Neuronal stem cell (in vitro differentiated cells): ENCODE data around the gene HELQ.

Experiments used
- DNase-seq: peaks from one replicate; pipeline ENCODE4 v3.0.0-alpha.2; 2013; ENCODE audit warnings: low spot score
- H2AFZ ChIP-seq: one replicate; pipeline ENCODE4 v1.6.1; 2013; ENCODE audit warnings: mild to moderate bottlenecking, low read length, inconsistent platforms
- H2AK5ac ChIP-seq: 2 replicates; pipeline ENCODE4 v1.6.1; 2013; ENCODE audit warnings: low read depth, mild to moderate bottlenecking, inconsistent platforms, low read length, moderate library complexity, mixed read lengths
- H2BK120ac ChIP-seq: 2 replicates; pipeline ENCODE4 v1.6.1; 2013; ENCODE audit warnings: low read depth, mild to moderate bottlenecking, inconsistent platforms, low read length, moderate library complexity, mixed read lengths
- H2BK12ac ChIP-seq: one replicate; pipeline ENCODE4 v1.6.1; 2013; ENCODE audit warnings: low read length, inconsistent platforms
- H2BK15ac ChIP-seq: 2 replicates; pipeline ENCODE4 v1.6.1; 2013; ENCODE audit warnings: mild to moderate bottlenecking, low read length, inconsistent platforms, mixed read lengths
- H2BK5ac ChIP-seq: one replicate; pipeline ENCODE4 v1.6.1; 2013; ENCODE audit warnings: inconsistent platforms, mild to moderate bottlenecking, low read length, moderate library complexity
- H3K14ac ChIP-seq: one replicate; pipeline ENCODE4 v1.6.1; 2013; ENCODE audit warnings: low read length, inconsistent platforms
- H3K18ac ChIP-seq: 2 replicates; pipeline ENCODE4 v1.6.1; 2013; ENCODE audit warnings: low read length, inconsistent platforms
- H3K23ac ChIP-seq: 2 replicates; pipeline ENCODE4 v1.6.1; 2013; ENCODE audit warnings: low read depth, mild to moderate bottlenecking, mixed read lengths, low read length, inconsistent platforms; ENCODE audit not compliant: poor library complexity
- H3K27ac ChIP-seq: replicated peaks from 3 replicates; pipeline ENCODE4 v1.5.1; 2013; ENCODE audit warnings: low read length, inconsistent platforms
- H3K27me3 ChIP-seq, 3 experiments: 2 replicates each; pipeline ENCODE4 v1.6.1; 2013; ENCODE audit warnings: low read length in 3 of 3, mild to moderate bottlenecking in 2 of 3, inconsistent platforms in 1 of 3, low read depth in 1 of 3, mixed read lengths in 1 of 3, moderate library complexity in 1 of 3; ENCODE audit not compliant: control insufficient read depth in 3 of 3, insufficient read depth in 3 of 3
- H3K36me3 ChIP-seq, 2 donors: replicated peaks in 1 of 2; 2 replicates each; pipeline ENCODE4 v1.6.1; 2013; ENCODE audit warnings: low read length in 2 of 2; ENCODE audit not compliant: control insufficient read depth in 2 of 2, insufficient read depth in 2 of 2
- H3K4ac ChIP-seq: 2 replicates; pipeline ENCODE4 v1.6.1; 2013; ENCODE audit warnings: inconsistent platforms, mild to moderate bottlenecking, low read length, moderate library complexity
- H3K4me1 ChIP-seq, 2 donors: 1 replicate in 1 of 2; 2 replicates in 1 of 2; pipeline ENCODE4 v1.6.1; 2013; ENCODE audit warnings: low read length in 2 of 2, low read depth in 1 of 2; ENCODE audit not compliant: control insufficient read depth in 2 of 2, insufficient read depth in 1 of 2
- H3K4me2 ChIP-seq: one replicate; pipeline ENCODE4 v1.6.1; 2013; ENCODE audit warnings: mild to moderate bottlenecking, low read length, inconsistent platforms; ENCODE audit not compliant: insufficient read depth, poor library complexity, severe bottlenecking
- H3K4me3 ChIP-seq, 2 donors: 2 replicates each; pipeline ENCODE4 v1.5.1; 2013; ENCODE audit warnings: low read length in 2 of 2, mild to moderate bottlenecking in 2 of 2, inconsistent platforms in 1 of 2, moderate library complexity in 1 of 2
- H3K79me1 ChIP-seq: one replicate; pipeline ENCODE4 v1.6.1; 2013; ENCODE audit warnings: low read depth, mild to moderate bottlenecking, inconsistent platforms, low read length, moderate library complexity
- H3K9ac ChIP-seq: one replicate; pipeline ENCODE4 v1.6.1; 2013; ENCODE audit warnings: mild to moderate bottlenecking, low read depth, low read length, inconsistent platforms; ENCODE audit not compliant: poor library complexity
- H3K9me3 ChIP-seq, 2 donors: replicated peaks in 1 of 2; 2 replicates each; pipeline versions ENCODE3 to v1.6.1; 2013; ENCODE audit warnings: low read length in 2 of 2, mild to moderate bottlenecking in 2 of 2, inconsistent platforms in 1 of 2, low read depth in 1 of 2, mixed read lengths in 1 of 2, moderate library complexity in 1 of 2; ENCODE audit not compliant: control insufficient read depth in 2 of 2, insufficient read depth in 1 of 2
- H4K8ac ChIP-seq: one replicate; pipeline ENCODE4 v1.6.1; 2013; ENCODE audit warnings: low read depth, mild to moderate bottlenecking, inconsistent platforms, low read length, moderate library complexity
- H4K91ac ChIP-seq: one replicate; pipeline ENCODE4 v1.6.1; 2013; ENCODE audit warnings: low read length, low read depth, mild to moderate bottlenecking, inconsistent platforms; ENCODE audit not compliant: poor library complexity
- WGBS, 2 donors: extraction: QIAGEN DNeasy Blood & Tissue Kit; methylation state at CpG; one replicate each; pipeline ENCODE4 v1.1.7; 2013; ENCODE audit warnings: missing lambda C conversion rate in 2 of 2, mixed read lengths in 1 of 2; ENCODE audit not compliant: insufficient read length in 2 of 2, insufficient replicate concordance in 1 of 2; ENCODE audit errors: extremely low coverage in 2 of 2; 5-methylcytosine and 5-hydroxymethylcytosine counted together

HELQ gene

DNA sequence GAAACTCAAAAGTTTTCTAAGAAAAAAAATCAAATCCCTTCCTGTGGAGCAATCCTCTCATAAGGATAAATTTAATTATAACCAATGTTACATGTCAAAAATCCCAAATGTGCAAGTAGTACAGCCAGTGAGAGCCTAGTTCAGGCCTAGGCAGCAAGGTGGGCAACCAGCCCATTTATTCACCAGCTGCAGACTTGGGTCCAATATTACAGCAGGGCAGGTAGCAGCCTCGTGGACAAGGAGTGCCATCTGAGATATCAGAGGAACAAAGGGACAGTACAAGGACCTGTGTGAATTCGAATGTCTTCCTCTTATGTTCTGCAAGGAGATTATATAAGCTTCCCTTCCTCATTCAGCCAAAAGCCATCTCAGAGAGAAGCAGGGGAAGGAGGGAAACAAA, 6.6 kb downstream of the HELQ start:
- H2BK12ac ChIP-seq: no peak overlapping the region
- H3K36me3 ChIP-seq: peaks cover 0 to 46% of the 10 kb centered on the region in 2 donors
- DNase-seq: no peak
- H3K4me2 ChIP-seq: no peak overlapping the region
- no peak overlapping the region for H4K8ac ChIP-seq
- no peaks in the 10 kb centered on the region for H3K79me1 ChIP-seq
- H4K91ac ChIP-seq: no peak overlapping the region
- H3K23ac ChIP-seq: no peak overlapping the region
- H3K9me3 ChIP-seq: no peaks in the 10 kb centered on the region
- H3K9ac ChIP-seq: no peak overlapping the region
- no CpG with 5 or more reads among the region's 2 CpGs for WGBS, 2 donors
- no peaks in the 10 kb centered on the region for H3K27me3 ChIP-seq
- H3K14ac ChIP-seq: no peak overlapping the region
- H3K27ac ChIP-seq: no peak overlapping the region
- no peaks in the 10 kb centered on the region for H3K4me1 ChIP-seq
- no peak overlapping the region for H3K18ac ChIP-seq
- no peak overlapping the region for H2BK5ac ChIP-seq
- no peak overlapping the region for H2BK15ac ChIP-seq
- no peak overlapping the region for H2AK5ac ChIP-seq
- no peak overlapping the region for H2AFZ ChIP-seq
- H3K4ac ChIP-seq: no peak overlapping the region
- H3K4me3 ChIP-seq: no peak overlapping the region
- no peak overlapping the region for H2BK120ac ChIP-seq

GRCh38 chr4:83440899-83441298, 14.7 kb downstream of the HELQ start:
- Histone ChIP-seq H3K14ac (no peak overlapping the region), H4K8ac (no peak overlapping the region), H2BK120ac (no peak overlapping the region), H2BK15ac (no peak overlapping the region), H2AFZ (no peak overlapping the region), H3K23ac (no peak overlapping the region), H3K18ac (no peak overlapping the region), H3K27me3 (no peaks in the 10 kb centered on the region), H2BK5ac (no peak overlapping the region), H3K9ac (no peak overlapping the region), H3K9me3 (no peaks in the 10 kb centered on the region), H4K91ac (no peak overlapping the region), H3K79me1 (no peaks in the 10 kb centered on the region), H2AK5ac (no peak overlapping the region), H3K4me2 (no peak overlapping the region), H3K36me3 (peaks cover 3 to 60% of the 10 kb centered on the region in 2 donors), H2BK12ac (no peak overlapping the region), H3K27ac (no peak overlapping the region), H3K4me1 (no peaks in the 10 kb centered on the region), H3K4ac (no peak overlapping the region), H3K4me3 (no peak overlapping the region)
- no peak for DNase-seq
- no CpG with 5 or more reads among the region's 3 CpGs for WGBS, 2 donors

DNA sequence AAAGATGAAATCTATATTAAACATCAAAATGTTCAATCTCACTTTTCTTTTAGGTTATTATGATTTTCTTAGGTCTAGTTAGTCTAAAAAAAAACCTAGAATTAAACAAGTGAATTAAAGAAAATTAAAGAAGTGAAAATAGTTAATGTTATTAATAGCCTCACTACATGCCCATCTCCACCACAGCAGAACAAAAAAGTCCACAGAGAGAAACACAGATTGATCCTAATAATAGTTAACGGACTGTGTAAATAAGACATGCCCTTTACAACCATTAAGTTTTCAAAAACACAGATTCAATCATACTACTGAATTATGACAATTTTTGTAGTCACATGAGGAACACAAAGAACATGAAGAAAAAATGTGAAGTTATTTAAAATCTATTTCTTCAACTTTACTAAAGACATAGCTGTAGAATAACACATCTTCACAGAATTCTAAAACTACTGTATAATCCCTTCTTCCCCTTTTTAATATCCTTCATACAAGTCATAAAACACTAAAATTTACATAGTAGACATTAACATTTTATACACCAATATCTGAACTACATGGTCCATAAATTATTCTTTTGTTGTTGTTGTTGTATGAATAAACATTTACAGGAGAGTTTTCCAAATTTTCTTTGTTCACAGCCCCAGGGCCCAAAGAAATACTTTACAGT, 15.3 kb downstream of the HELQ start:
- H3K23ac ChIP-seq: no peak overlapping the region
- no peak overlapping the region for H3K14ac ChIP-seq
- H3K4me3 ChIP-seq: no peak overlapping the region
- H3K4me1 ChIP-seq: no peaks in the 10 kb centered on the region
- no peak overlapping the region for H3K4ac ChIP-seq
- H3K27me3 ChIP-seq: no peaks in the 10 kb centered on the region
- DNase-seq: no peak
- no peak overlapping the region for H4K8ac ChIP-seq
- no peak overlapping the region for H2BK5ac ChIP-seq
- peaks cover 3 to 55% of the 10 kb centered on the region in 2 donors for H3K36me3 ChIP-seq
- H2BK120ac ChIP-seq: no peak overlapping the region
- no CpG with 5 or more reads among the region's 1 CpG for WGBS, 2 donors
- H3K18ac ChIP-seq: no peak overlapping the region
- no peak overlapping the region for H4K91ac ChIP-seq
- no peak overlapping the region for H2AFZ ChIP-seq
- H3K4me2 ChIP-seq: no peak overlapping the region
- H2AK5ac ChIP-seq: no peak overlapping the region
- no peak overlapping the region for H2BK12ac ChIP-seq
- no peaks in the 10 kb centered on the region for H3K79me1 ChIP-seq
- H3K9me3 ChIP-seq: no peaks in the 10 kb centered on the region
- no peak overlapping the region for H3K27ac ChIP-seq
- no peak overlapping the region for H2BK15ac ChIP-seq
- no peak overlapping the region for H3K9ac ChIP-seq

GRCh38 chr4:83438719-83439118, 16.9 kb downstream of the HELQ start:
- Histone ChIP-seq H3K9ac (no peak overlapping the region), H3K27me3 (no peaks in the 10 kb centered on the region), H3K14ac (no peak overlapping the region), H3K36me3 (peaks cover 3 to 43% of the 10 kb centered on the region in 2 donors), H4K8ac (no peak overlapping the region), H3K27ac (no peak overlapping the region), H2AK5ac (no peak overlapping the region), H2AFZ (no peak overlapping the region), H3K4me1 (no peaks in the 10 kb centered on the region), H2BK5ac (no peak overlapping the region), H3K4ac (no peak overlapping the region), H2BK15ac (no peak overlapping the region), H3K4me2 (no peak overlapping the region), H3K79me1 (no peaks in the 10 kb centered on the region), H3K9me3 (no peaks in the 10 kb centered on the region), H2BK120ac (no peak overlapping the region), H3K23ac (no peak overlapping the region), H4K91ac (no peak overlapping the region), H2BK12ac (no peak overlapping the region), H3K18ac (no peak overlapping the region), H3K4me3 (no peak overlapping the region)
- DNase-seq: no peak
